ENCODE data around the gene IL10RB.

Gene IL10RB

GRCh38 chr21:33332143-33332542, 66.0 kb downstream of the IL10RB start:
- DNase-seq (ENCODE audit: low spot score), result peak; percentile 36

- no peak for DNase-seq (ENCODE audit: low spot score)
Observed at GRCh38 chr21:33334191-33334590, 68.0 kb downstream of the IL10RB start.

DNA sequence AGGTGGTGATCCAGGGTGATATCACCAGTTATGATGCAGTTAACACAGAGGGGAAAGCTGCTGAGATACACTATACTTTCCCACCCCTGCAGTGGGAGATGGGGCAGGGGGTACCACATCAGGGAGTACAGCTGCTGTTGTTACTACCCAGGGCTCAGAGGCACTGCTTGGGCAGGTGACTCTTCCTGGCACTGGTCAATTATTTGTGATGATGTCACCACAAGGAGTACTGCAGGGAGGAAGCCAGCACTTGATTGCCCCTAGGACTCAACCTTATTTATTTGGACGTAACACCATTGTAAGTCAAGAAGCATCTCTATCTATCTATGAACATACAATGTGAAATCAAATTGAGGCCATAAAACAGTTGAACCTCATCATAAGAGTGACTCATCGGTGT, 68.7 kb downstream of the IL10RB start:
- no peak for DNase-seq (ENCODE audit: low spot score)

DNA sequence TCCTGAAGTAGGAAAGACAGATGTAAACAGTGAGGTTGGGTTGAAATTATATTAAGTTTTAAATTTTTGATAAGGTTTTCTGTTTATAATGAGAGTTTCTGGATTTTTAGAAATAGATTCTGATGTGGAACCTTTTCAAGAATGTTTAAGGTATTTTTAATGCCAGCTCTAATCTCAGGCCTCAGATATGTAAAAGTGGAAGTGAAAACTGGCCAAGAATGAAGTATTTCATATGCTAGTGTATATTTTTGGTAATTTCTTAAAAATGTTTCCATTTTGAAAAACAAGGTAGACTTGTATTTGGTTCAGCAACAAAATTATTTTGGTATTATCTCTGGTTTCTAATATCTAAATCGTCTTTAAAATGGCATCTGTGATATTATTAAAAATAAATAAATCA, 73.0 kb downstream of the IL10RB start:
- no peak for DNase-seq (ENCODE audit: low spot score)

DNA sequence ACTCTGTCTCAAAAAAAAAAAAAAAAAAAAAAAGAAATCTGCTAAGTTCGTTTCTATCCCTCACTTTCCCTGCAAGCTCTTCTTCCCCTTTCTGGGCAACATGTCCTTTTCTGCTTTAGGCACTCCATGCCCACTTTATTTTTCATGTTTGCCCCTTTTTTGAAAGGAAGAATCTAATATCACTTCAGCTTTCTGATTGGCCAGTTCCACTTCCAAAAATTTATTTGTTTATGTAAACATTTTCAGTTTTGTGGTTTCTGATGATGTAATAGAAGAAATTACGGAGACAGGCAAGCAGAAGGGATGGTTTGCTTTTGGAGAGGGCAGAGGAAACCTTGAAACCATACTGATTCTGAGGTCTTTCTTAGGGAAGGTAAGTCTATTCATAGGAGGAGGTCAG, 73.8 kb downstream of the IL10RB start:
- DNase-seq (ENCODE audit: low spot score), result no peak

DNA sequence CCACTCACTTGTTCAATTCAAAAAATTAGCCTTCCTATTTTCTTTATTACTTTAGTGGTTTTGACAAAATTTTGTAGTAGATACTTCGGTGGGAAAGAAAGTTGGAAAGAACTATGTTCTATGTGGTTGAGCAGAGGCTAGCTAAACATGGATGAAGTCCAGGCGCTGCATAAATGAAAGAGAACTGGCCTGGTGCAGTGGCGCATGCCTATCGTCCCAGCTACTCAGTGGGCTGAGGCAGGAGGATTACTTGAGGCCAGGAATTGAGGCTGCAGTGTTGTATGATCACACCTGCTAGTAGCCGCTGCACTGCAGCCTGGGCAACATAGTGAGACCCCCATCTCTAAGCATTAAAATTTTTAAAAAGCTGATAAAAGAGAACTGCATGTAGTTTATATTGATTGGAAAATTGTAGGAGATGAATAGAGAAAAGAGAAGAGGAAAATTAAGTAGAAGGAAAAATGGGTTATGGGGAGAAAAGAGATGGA, 79.6 kb downstream of the IL10RB start:
- no peak for DNase-seq (ENCODE audit: low spot score)
